T1000 (cell line): ENCODE measurements around the gene C20orf144.
A peak's percentile ranks its signal among the peaks of the same experiment; 100 is the strongest.

Experiments used
- DNase-seq: peaks from one replicate; lab custom pipeline; 2025; ENCODE audit warnings: mixed read lengths; lab: John Stamatoyannopoulos, UW

Gene C20orf144

GRCh38 chr20:33676652-33677645, 14.8 kb downstream of the C20orf144 start:
- DNase-seq, result no peak

- no peak for DNase-seq
Measured at GRCh38 chr20:33677991-33678702, 16.0 kb downstream of the C20orf144 start.

- DNase-seq, result no peak
Measured at GRCh38 chr20:33679758-33680485, 17.8 kb downstream of the C20orf144 start.

GRCh38 chr20:33680686-33681085, 18.6 kb downstream of the C20orf144 start:
- DNase-seq, result no peak

GRCh38 chr20:33681288-33681687, 19.2 kb downstream of the C20orf144 start:
- no peak for DNase-seq

- no peak for DNase-seq
Measured at GRCh38 chr20:33681728-33682353, 19.7 kb downstream of the C20orf144 start.

- no peak for DNase-seq
Measured at GRCh38 chr20:33684533-33685327, 22.6 kb downstream of the C20orf144 start.

GRCh38 chr20:33685328-33686099, 23.4 kb downstream of the C20orf144 start:
- no peak for DNase-seq

GRCh38 chr20:33686100-33686983, 24.2 kb downstream of the C20orf144 start, which contains the start of gene E2F1:
Gene E2F1, minus strand, starts transcription at chr20:33686385. Its CDS starts 121 bp downstream, at chr20:33686264.
- peak; percentile 96 for DNase-seq

GRCh38 chr20:33686984-33687366, 24.8 kb downstream of the C20orf144 start:
- no peak for DNase-seq

- no peak for DNase-seq
Measured at GRCh38 chr20:33687370-33687915, 25.3 kb downstream of the C20orf144 start.

- no peak for DNase-seq
Measured at GRCh38 chr20:33687993-33688937, 26.1 kb downstream of the C20orf144 start.

GRCh38 chr20:33688938-33689424, 26.9 kb downstream of the C20orf144 start:
- no peak for DNase-seq

GRCh38 chr20:33689493-33689892, 27.4 kb downstream of the C20orf144 start:
- DNase-seq, result no peak

- DNase-seq, result no peak
Measured at GRCh38 chr20:33689973-33690372, 27.8 kb downstream of the C20orf144 start.

- DNase-seq, result no peak
Measured at GRCh38 chr20:33693289-33693688, 31.2 kb downstream of the C20orf144 start.
